Gastrocnemius medialis (tissue), 4 donors: Measurements from ENCODE around the gene PDGFRB.

Experiments
- CTCF ChIP-seq, 5 experiments: fragments of 450-650 bp in 3 of 5; fragments of 200-600 bp in 2 of 5; sonication (generic) in 2 of 5; IDR thresholded peaks in 4 of 5; conservative IDR thresholded peaks in 1 of 5; 1 replicate in 4 of 5; 2 replicates in 1 of 5; pipeline ENCODE4 v1.5.1; 2016 to 2019; ENCODE audit warnings: antibody characterized with exemption in 5 of 5, mild to moderate bottlenecking in 3 of 5, moderate library complexity in 3 of 5
- POLR2A ChIP-seq, 2 donors: fragments of 450-650 bp; IDR thresholded peaks; one replicate each; pipeline ENCODE4 v1.6.1; 2017; ENCODE audit warnings: antibody characterized with exemption in 2 of 2, mild to moderate bottlenecking in 2 of 2, moderate library complexity in 2 of 2

DNA sequence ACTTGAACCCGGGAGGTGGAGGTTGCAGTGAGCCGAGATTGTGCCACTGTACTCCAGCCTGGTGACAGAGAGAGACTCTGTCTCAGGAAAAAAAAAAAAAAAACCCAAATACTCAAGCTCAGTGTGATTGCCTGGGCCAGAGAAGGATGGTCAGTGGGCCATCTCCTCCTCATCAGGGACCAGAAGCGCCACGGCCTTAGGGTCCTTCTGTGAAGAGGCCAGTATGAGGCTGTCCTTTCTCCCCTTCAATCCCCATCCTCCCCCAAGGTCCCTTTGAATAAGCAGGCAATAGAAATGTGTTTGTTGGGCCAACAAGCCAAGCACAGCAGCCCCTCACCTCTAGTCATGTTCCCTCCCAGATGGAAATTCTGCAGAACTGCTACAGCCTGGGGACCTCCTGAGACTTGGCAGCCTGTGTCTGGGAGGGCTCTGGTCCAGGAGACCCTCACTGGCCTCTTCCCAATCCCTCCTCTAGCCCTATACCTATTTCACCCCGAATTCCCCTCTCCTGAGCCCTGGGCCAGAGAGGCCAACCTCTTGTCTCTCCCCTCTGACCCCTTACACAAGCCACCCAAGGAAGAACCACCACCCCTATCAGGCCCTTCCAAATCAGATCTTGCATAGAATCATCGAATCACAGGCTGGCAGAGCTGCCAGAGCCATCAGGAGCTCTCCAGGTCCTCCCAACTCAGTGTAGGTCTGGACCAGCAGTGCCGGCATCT lies 70.3 kb downstream of the PDGFRB start:
- TF ChIP-seq POLR2A (IDR thresholded peaks at IDR 0.05) (no peak), CTCF (IDR thresholded peaks at IDR 0.05 in 4 of 5, conservative IDR thresholded peaks at IDR 0.05 in 1 of 5) (no peak)
